ENCODE results near the gene DNAH10.
"Not testable (repeated sequence)": the region's sequence is repeated elsewhere in the genome, so short reads cannot be mapped to it uniquely, and the experiment has no call there.

Gene DNAH10

DNA sequence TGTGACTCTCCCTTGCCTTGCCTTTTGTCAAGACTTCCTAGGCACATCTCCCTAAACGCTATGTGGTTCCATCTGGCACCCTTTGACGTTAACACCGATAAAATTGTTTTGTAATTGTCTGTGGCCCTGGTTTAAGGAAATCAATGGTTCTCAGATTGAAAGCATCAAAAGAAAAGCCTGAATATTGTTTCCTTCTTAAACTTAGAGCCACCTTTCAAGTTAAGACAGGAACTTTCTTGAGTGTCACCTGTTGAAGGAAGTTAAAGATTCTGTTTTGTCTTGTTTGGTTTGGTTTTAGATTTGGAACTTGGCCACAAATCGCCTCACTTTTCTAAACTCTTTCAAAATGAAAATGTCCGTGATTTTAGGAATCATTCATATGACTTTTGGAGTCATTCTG is 14.8 kb upstream of the DNAH10 start:
- no peak for DNase-seq

DNA sequence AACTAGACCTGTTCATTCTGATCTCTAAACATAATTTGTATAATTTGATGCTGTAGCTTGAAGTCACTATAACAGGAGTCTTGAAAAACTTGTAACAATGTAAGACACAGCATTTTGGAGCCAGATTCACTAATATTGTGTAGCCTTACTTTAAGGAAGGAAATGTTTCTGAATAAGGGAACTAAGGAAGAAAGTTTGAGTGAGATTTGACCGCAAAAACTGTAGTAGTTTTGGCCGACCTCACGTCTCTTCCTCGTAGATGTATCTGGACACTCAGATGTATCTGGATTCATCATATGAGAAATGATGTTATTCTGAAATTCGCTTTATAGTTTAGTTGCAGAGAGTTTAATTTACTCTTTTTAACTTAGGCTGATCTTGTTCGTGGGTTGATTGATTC is 13.9 kb upstream of the DNAH10 start:
- no peak for DNase-seq

- no peak for DNase-seq
Observed at GRCh38 chr12:123748661-123749060, 13.4 kb upstream of the DNAH10 start.

DNA sequence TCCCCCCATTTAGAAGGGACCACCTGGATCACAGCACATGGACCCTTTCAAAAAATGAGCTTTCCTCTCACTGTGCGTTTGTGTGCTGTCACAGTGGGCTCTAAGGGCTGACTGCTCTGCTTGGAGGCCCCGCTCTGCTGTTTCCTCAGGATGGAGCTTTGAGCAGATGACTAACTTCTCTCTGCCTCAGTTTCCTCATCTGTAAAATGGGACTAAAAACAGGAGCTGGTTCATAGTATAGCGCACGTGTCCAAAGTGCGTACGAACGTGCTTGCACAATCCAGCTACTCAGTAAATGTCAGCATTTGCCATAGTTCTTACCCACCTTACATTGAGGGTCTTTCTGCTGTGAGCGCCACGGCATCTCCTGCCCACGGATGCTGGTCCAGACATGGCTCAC is 12.7 kb upstream of the DNAH10 start:
- no peak for DNase-seq

GRCh38 chr12:123750159-123750656 is 11.9 kb upstream of the DNAH10 start:
- no peak for DNase-seq

- no peak for DNase-seq
Observed at GRCh38 chr12:123752046-123752445, 10.1 kb upstream of the DNAH10 start.

- DNase-seq, result no peak
Observed at GRCh38 chr12:123754041-123754772, 7.9 kb upstream of the DNAH10 start.

DNA sequence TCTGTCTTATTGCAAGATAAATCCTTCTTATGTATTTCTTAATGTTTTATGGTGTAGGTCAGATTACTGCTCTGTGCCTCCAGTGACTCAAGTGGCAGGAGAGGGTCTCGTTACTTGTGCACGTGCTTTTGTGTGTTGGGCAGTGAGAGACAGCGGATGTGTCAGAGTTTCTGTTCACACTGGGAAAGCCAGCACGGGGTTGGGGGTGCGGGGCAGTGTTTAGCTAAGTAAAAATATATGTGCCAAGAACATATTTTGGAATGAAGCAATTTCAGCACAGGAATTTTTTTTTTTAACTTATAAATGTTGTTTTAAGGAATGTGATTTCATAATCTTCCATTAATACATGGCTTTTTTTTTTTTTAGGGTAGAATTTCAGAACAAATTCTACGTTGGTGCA is 4.5 kb upstream of the DNAH10 start:
- DNase-seq, result no peak

DNA sequence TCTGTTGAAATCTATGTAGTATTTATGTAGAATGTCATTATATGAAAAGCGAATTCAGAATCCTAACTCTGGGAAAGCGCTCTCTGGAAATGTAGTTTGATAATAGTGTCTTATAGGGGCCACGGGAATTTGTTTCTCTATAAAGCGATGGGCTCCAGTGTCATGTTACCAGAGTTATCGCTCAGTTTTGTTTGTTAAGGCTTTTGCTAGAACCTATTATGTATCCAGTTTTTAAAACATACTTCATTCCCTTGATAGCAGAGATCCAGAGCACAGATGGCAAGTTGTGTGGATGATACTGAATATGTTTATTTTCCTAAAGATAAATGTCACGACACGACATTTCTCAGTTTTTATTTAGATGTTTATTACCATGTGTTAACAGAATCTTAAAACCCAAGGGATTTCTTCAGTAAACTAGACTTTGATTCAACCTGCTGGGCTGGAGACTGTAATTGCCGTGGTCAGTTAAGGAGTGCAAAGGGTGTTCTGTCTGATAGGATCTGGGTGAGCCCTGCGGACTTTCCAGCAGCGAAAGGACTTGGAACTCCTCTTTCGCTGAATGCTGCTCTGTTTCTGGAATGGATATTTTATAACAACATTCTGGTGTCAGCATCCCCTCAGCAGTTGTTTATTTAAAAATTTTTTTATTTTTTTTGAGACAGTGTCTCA is 1.7 kb upstream of the DNAH10 start:
- no peak for DNase-seq

DNA sequence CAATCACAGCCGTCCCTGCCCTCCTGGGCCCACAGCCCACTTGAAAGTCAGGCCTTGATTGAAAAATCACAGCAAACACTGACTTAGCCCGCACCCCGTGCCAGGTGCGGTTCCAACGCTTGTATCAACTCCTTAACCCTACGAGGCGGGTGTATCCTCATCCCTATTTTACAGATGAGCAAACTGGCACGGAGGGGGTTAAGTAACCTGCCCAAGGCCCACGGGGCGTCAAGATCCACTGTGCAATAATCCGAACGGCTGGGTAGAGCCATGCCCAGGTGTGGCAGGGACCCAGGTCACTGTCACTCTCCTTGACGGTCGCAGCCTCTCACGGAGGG is 583 bp downstream of the DNAH10 start:
- no peak for DNase-seq

DNA sequence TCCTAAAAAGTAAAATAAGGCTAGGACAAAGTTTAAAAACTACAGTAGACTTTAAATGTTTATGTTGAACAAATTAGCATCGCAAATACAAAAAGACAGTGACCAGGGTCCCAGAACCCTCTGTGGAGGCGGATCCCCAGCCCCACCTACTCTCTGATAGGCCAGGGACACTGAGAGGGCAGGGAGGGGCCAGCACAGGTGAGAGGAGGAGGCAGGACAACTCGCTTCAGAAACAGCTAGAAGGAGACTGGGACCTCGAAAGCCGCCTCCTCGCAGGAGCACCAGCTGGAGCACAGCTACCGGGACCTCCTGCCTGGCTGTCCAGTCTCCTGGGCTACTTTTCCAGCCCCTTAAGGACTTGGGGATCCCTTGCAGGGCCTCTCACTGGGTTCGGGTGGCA is 992 bp downstream of the DNAH10 start:
- no peak for DNase-seq

GRCh38 chr12:123764109-123764508 is 2.0 kb downstream of the DNAH10 start:
- no peak for DNase-seq

- no peak for DNase-seq
Observed at GRCh38 chr12:123765504-123766035, 3.5 kb downstream of the DNAH10 start.

DNA sequence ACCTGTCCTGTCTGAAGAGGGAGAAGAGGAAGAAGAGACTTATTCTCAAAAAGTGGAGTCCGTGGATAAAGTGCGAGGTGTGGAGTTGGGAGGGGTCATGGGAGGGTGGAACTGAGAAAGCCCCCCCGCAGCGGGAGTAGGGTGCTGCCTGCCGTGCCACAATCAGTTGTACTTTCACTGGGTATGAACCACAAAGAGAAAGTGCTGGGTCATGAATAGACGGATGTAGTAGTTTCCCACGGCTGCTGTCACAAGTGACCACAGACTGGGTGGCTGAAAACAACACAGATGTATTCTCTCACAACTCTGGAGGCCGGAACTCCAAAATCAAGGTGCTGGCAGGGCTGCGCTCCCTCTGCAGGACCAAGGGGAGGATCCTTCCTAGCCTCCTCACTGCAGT is 5.5 kb downstream of the DNAH10 start:
- no peak for DNase-seq

GRCh38 chr12:123771261-123771660 is 9.2 kb downstream of the DNAH10 start:
- DNase-seq, result no peak

DNA sequence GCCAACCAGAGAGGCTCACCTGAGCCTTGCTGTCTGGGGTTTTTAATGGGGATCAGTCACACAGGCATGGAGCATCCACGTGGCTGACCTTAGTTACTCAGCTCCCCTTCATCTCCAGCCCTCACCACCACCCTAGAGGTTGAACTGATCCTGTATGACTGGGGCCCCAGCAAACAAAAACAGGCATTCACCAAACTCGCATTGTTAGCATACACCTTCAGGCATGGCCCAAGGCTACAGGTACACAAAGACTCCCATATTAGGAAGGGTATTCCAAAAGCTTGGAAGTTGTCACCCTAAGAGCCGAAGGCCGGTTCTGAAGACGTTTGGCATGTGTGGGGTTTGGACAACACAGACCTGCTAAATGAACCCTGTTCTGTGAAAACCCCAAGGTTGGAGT is 10.0 kb downstream of the DNAH10 start:
- no peak for DNase-seq

GRCh38 chr12:123773375-123773774 is 11.3 kb downstream of the DNAH10 start:
- DNase-seq, result no peak

- no peak for DNase-seq
Observed at GRCh38 chr12:123779551-123779950, 17.4 kb downstream of the DNAH10 start.

DNA sequence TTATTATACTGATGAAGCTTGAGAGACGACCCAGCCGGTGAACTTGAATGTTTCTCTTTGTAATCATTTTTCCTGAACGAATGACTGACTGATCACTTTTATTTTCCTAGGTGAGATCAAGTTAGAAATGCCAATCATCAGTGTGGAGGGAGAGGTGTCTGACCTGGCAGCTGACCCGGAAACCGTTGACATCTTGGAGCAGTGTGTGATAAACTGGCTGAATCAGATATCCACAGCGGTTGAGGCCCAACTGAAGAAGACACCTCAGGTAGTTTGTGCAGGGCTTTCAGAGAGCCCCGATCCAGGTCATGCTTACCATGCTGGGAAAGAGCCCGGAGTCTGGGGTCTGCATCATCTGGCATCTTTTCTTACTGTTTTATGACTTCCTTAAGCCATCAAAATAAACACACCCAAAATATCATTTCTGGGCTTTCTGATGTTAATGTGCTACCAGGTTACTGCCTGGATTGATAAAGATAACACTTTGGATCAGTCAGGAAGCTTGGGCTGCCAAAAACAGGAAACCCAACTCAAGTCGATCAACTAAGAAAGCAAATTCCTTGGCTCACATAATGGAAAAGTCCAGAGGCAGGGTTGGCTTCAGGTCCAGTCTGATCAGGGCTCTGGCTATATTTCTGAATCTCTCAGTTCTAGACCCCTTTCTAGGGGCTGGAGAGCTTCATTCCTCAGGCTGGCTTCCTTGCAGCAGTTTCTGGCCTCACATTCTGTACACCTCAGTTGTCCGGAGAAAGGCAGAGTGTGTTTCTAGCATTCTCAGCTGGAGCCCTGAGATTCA is 21.1 kb downstream of the DNAH10 start:
- no peak for DNase-seq

GRCh38 chr12:123787466-123787865 is 25.4 kb downstream of the DNAH10 start:
- DNase-seq, result no peak

DNA sequence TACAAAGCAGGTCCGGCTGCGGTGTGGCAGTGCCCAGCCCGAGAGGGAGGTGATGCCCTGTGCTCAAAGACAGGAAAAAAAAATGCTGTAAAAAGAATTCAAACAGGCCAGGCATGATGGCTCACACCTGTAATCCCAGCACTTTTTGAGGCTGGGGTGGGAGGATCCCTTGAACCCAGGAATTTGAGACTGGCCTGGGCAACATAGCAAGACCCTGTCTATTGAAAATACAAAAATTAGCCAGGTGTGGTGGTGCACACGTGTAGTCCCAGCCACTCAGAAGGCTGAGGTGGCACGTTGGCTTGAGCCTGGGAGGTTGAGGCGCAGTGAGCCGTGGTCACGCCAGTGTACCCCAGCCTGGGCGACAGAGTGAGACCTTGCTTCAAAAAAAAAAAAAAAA is 26.4 kb downstream of the DNAH10 start:
- DNase-seq, result no peak

DNA sequence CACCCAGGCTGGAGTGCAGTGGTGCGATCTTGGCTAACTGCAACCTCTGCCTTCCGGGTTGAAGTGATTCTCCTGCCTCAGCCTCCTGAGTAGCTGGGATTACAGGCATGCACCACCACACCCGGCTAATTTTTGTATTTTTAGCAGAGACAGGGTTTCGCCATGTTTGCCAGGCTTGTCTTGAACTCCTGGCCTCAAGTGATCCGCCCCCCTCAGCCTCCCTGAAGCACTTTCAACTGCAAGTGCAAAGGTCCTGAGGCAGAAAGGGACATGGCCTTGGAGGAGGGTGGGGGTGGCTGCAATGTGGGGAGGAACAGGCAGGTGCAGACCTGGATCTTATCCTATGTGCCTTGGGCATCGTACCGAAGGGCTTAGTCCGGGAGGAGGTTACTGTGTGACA is 27.3 kb downstream of the DNAH10 start:
- not testable (repeated sequence) for DNase-seq

DNA sequence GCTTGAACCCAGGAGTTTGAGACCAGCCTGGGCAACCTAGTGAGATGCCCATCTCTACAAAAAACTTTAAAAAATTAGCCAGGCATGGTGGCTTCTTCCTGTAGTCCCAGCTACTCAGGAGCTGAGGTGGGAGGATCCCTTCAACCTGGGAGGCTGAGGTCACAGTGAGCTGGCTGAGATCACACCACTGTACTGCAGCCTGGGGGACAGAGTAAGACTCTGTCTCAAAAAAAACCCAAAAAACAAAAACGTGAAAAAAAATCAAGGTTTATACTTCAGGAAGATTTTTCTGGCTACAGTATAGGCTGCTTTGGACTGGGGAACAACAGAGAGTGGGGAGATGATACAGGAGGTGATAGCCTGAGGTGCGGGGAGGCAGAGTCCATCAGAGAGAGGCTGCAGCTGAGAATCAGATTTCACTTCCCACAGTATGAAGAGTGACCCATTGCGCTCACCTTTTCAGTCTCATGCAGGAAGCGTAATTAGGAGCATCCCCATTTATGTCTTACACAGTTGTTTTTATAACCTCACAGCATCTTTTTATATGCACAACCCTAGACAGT is 28.9 kb downstream of the DNAH10 start:
- DNase-seq, result no peak

Measured in NCI-H1048 (cell line).